Esophagus squamous epithelium (tissue), 4 donors: Measurements from ENCODE around the gene ELF4.

ENCODE experiments used
- POLR2A ChIP-seq, 4 donors: fragments of 450-650 bp; IDR thresholded peaks; one replicate each; pipeline ENCODE4 v1.6.1; 2017; ENCODE audit warnings: antibody characterized with exemption in 4 of 4, mild to moderate bottlenecking in 4 of 4, moderate library complexity in 3 of 4
- TF ChIP-seq, protein P1 (sequence below), 6 experiments: fragments of 450-650 bp in 4 of 6; fragments of 200-600 bp in 2 of 6; sonication (generic) in 2 of 6; IDR thresholded peaks; one replicate each; pipeline ENCODE4 v1.5.1; 2016 to 2019; ENCODE audit warnings: antibody characterized with exemption in 6 of 6, mild to moderate bottlenecking in 4 of 6, moderate library complexity in 4 of 6

DNA sequence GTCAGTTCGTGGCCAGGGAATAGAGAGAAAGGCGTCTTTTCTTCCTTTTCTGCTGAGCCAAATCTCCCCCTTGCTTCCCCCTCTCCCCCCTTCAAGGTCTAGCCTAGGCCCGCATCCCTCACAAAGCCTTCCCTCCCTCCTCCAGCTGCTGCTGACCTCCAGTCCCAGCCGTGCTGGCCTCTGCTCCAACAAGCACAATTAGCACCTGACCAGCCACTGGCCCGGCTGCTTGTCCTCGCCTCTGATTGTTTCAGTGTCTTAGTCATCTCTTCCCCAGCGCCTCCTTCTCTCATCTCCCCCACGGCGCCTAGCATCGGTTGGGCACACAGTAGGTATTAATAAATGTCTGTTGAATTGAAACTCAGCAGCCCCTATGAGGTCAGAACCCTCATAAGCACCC is 4.2 kb downstream of the ELF4 start:
- no peak for TF ChIP-seq POLR2A (IDR thresholded peaks at IDR 0.05)
- TF ChIP-seq, protein P1, sequence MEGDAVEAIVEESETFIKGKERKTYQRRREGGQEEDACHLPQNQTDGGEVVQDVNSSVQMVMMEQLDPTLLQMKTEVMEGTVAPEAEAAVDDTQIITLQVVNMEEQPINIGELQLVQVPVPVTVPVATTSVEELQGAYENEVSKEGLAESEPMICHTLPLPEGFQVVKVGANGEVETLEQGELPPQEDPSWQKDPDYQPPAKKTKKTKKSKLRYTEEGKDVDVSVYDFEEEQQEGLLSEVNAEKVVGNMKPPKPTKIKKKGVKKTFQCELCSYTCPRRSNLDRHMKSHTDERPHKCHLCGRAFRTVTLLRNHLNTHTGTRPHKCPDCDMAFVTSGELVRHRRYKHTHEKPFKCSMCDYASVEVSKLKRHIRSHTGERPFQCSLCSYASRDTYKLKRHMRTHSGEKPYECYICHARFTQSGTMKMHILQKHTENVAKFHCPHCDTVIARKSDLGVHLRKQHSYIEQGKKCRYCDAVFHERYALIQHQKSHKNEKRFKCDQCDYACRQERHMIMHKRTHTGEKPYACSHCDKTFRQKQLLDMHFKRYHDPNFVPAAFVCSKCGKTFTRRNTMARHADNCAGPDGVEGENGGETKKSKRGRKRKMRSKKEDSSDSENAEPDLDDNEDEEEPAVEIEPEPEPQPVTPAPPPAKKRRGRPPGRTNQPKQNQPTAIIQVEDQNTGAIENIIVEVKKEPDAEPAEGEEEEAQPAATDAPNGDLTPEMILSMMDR (IDR thresholded peaks at IDR 0.05) = no peak
